ENCODE results near the gene GPR89A.

Gene GPR89A

GRCh38 chr1:145695821-145696629, 88.2 kb downstream of the GPR89A start:
- H3K36me3 ChIP-seq (ENCODE audit: insufficient read depth, low read length), result no peaks in the 10 kb centered on the region
- no peak for TF ChIP-seq CTCF (conservative IDR thresholded peaks at IDR 0.05; ENCODE audit: low read length)
- no peak for TF ChIP-seq EZH2phosphoT487 (IDR thresholded peaks at IDR 0.05; ENCODE audit: borderline replicate concordance)
- H3K27me3 ChIP-seq (ENCODE audit: insufficient read depth, low read length, poor library complexity, severe bottlenecking), result no peaks in the 10 kb centered on the region

GRCh38 chr1:145696630-145696960, 88.8 kb downstream of the GPR89A start:
- Histone ChIP-seq H3K4me2 (ENCODE audit: low read depth, low read length, poor library complexity, severe bottlenecking) (no peak overlapping the region), H4K20me1 (ENCODE audit: insufficient read depth, low read length, poor library complexity, severe bottlenecking) (no peaks in the 10 kb centered on the region), H3K9ac (ENCODE audit: low read depth, low read length, poor library complexity, severe bottlenecking) (no peak overlapping the region), H3F3A (ENCODE audit: low read depth) (no peaks in the 10 kb centered on the region), H3K4me3 (ENCODE audit: low read length, poor library complexity, severe bottlenecking) (no peak overlapping the region), H3K4me1 (ENCODE audit: insufficient read depth, low read length, poor library complexity, severe bottlenecking) (no peaks in the 10 kb centered on the region), H3K9me3 (ENCODE audit: insufficient read depth, low read depth, low read length) (no peaks in the 10 kb centered on the region), H3K27me3 (ENCODE audit: insufficient read depth, low read length, poor library complexity, severe bottlenecking) (no peaks in the 10 kb centered on the region), H3K79me2 (ENCODE audit: insufficient read depth, low read length) (no peaks in the 10 kb centered on the region), H3K36me3 (ENCODE audit: insufficient read depth, low read length) (no peaks in the 10 kb centered on the region), H2AFZ (ENCODE audit: low read length) (no peak overlapping the region), H3K9me2 (replicated peaks; ENCODE audit: low read depth, low read length) (no peaks in the 10 kb centered on the region)
- TF ChIP-seq EZH2phosphoT487 (IDR thresholded peaks at IDR 0.05; ENCODE audit: borderline replicate concordance) (no peak), CTCF (conservative IDR thresholded peaks at IDR 0.05; ENCODE audit: low read length) (no peak)

More at GRCh38 chr1:145695821-145696629, 88.2 kb downstream of the GPR89A start:
- H3K79me2 ChIP-seq (ENCODE audit: insufficient read depth, low read length), result no peaks in the 10 kb centered on the region
- H3K9me2 ChIP-seq (replicated peaks; ENCODE audit: low read depth, low read length), result no peaks in the 10 kb centered on the region
- H3K4me3 ChIP-seq (ENCODE audit: low read length, poor library complexity, severe bottlenecking), result no peak overlapping the region
- no peak overlapping the region for H3K4me2 ChIP-seq (ENCODE audit: low read depth, low read length, poor library complexity, severe bottlenecking)
- H3K9ac ChIP-seq (ENCODE audit: low read depth, low read length, poor library complexity, severe bottlenecking), result no peak overlapping the region
- no peaks in the 10 kb centered on the region for H3F3A ChIP-seq (ENCODE audit: low read depth)
- H4K20me1 ChIP-seq (ENCODE audit: insufficient read depth, low read length, poor library complexity, severe bottlenecking), result no peaks in the 10 kb centered on the region
- H3K9me3 ChIP-seq (ENCODE audit: insufficient read depth, low read depth, low read length), result no peaks in the 10 kb centered on the region
- no peaks in the 10 kb centered on the region for H3K4me1 ChIP-seq (ENCODE audit: insufficient read depth, low read length, poor library complexity, severe bottlenecking)
- H2AFZ ChIP-seq (ENCODE audit: low read length), result no peak overlapping the region

GRCh38 chr1:145701306-145701862, 93.6 kb downstream of the GPR89A start:
- H3K4me2 ChIP-seq (ENCODE audit: low read depth, low read length, poor library complexity, severe bottlenecking), result no peak overlapping the region
- no peaks in the 10 kb centered on the region for H3K9me2 ChIP-seq (replicated peaks; ENCODE audit: low read depth, low read length)
- no peaks in the 10 kb centered on the region for H3K9me3 ChIP-seq (ENCODE audit: insufficient read depth, low read depth, low read length)
- TF ChIP-seq EZH2phosphoT487 (IDR thresholded peaks at IDR 0.05; ENCODE audit: borderline replicate concordance) (no peak), CTCF (conservative IDR thresholded peaks at IDR 0.05; ENCODE audit: low read length) (no peak)
- H3K27me3 ChIP-seq (ENCODE audit: insufficient read depth, low read length, poor library complexity, severe bottlenecking), result no peaks in the 10 kb centered on the region
- no peaks in the 10 kb centered on the region for H3K79me2 ChIP-seq (ENCODE audit: insufficient read depth, low read length)
- H3K4me1 ChIP-seq (ENCODE audit: insufficient read depth, low read length, poor library complexity, severe bottlenecking), result no peaks in the 10 kb centered on the region
- no peaks in the 10 kb centered on the region for H3K36me3 ChIP-seq (ENCODE audit: insufficient read depth, low read length)
- no peaks in the 10 kb centered on the region for H3F3A ChIP-seq (ENCODE audit: low read depth)
- H3K4me3 ChIP-seq (ENCODE audit: low read length, poor library complexity, severe bottlenecking), result no peak overlapping the region
- H2AFZ ChIP-seq (ENCODE audit: low read length), result no peak overlapping the region
- no peaks in the 10 kb centered on the region for H4K20me1 ChIP-seq (ENCODE audit: insufficient read depth, low read length, poor library complexity, severe bottlenecking)
- H3K9ac ChIP-seq (ENCODE audit: low read depth, low read length, poor library complexity, severe bottlenecking), result no peak overlapping the region
